BLaER1 (cell line): ENCODE measurements around the gene RALY.

Experiments used
- H3K27ac ChIP-seq: shearing (Covaris generic); formaldehyde crosslinking; 2 replicates; pipeline ENCODE4 v1.8.1; 2022
- H3K27me3 ChIP-seq: shearing (Covaris generic); formaldehyde crosslinking; 2 replicates; pipeline ENCODE4 v1.8.1; 2022
- H3K36me3 ChIP-seq: shearing (Covaris generic); formaldehyde crosslinking; 2 replicates; pipeline ENCODE4 v1.8.1; 2022
- H3K4me1 ChIP-seq: shearing (Covaris generic); formaldehyde crosslinking; 2 replicates; pipeline ENCODE4 v1.8.1; 2022
- H3K4me2 ChIP-seq: shearing (Covaris generic); formaldehyde crosslinking; 2 replicates; pipeline ENCODE4 v1.8.1; 2022
- H3K4me3 ChIP-seq: shearing (Covaris generic); formaldehyde crosslinking; 2 replicates; pipeline ENCODE4 v1.8.1; 2022
- H3K9ac ChIP-seq: shearing (Covaris generic); formaldehyde crosslinking; 2 replicates; pipeline ENCODE4 v1.8.1; 2022
- H3K9me3 ChIP-seq: shearing (Covaris generic); formaldehyde crosslinking; 2 replicates; pipeline ENCODE4 v1.8.1; 2022
- H4K20me1 ChIP-seq: shearing (Covaris generic); formaldehyde crosslinking; 2 replicates; pipeline ENCODE4 v1.8.1; 2022
- Cebpa-rat ChIP-seq: shearing (Covaris generic); IDR thresholded peaks from 2 replicates; pipeline ENCODE4 v1.8.1; 2022

The RALY gene

GRCh38 chr20:33985280-33985679 is 8.4 kb upstream of the RALY start:
- H3K9me3 ChIP-seq: no peaks in the 10 kb centered on the region
- H3K36me3 ChIP-seq: no peaks in the 10 kb centered on the region
- H3K4me2 ChIP-seq: no peak overlapping the region
- no peaks in the 10 kb centered on the region for H3K27me3 ChIP-seq
- no peak overlapping the region for H3K9ac ChIP-seq
- peaks cover 1% of the 10 kb centered on the region for H3K4me1 ChIP-seq
- no peak overlapping the region for H3K4me3 ChIP-seq
- H3K27ac ChIP-seq: no peak overlapping the region
- H4K20me1 ChIP-seq: no peaks in the 10 kb centered on the region
- no peak for TF ChIP-seq Cebpa-rat

- H3K27ac ChIP-seq: no peak overlapping the region
- no peak overlapping the region for H3K4me2 ChIP-seq
- no peak overlapping the region for H3K4me3 ChIP-seq
- TF ChIP-seq Cebpa-rat: no peak
- H3K9me3 ChIP-seq: no peaks in the 10 kb centered on the region
- H3K4me1 ChIP-seq: peaks cover 7% of the 10 kb centered on the region
- H4K20me1 ChIP-seq: no peaks in the 10 kb centered on the region
- no peaks in the 10 kb centered on the region for H3K36me3 ChIP-seq
- no peak overlapping the region for H3K9ac ChIP-seq
- no peaks in the 10 kb centered on the region for H3K27me3 ChIP-seq
Observed at GRCh38 chr20:33985830-33986229, 7.9 kb upstream of the RALY start.

- TF ChIP-seq Cebpa-rat: no peak
- Histone ChIP-seq H3K4me2 (no peak overlapping the region), H3K9ac (no peak overlapping the region), H3K27ac (no peak overlapping the region), H3K4me3 (no peak overlapping the region), H3K27me3 (no peaks in the 10 kb centered on the region), H4K20me1 (no peaks in the 10 kb centered on the region), H3K4me1 (peaks cover 15% of the 10 kb centered on the region), H3K36me3 (no peaks in the 10 kb centered on the region), H3K9me3 (no peaks in the 10 kb centered on the region)
Observed at GRCh38 chr20:33986560-33987216, 7.0 kb upstream of the RALY start.

GRCh38 chr20:33990075-33990474 is 3.6 kb upstream of the RALY start:
- H3K4me2 ChIP-seq: no peak overlapping the region
- H3K27me3 ChIP-seq: no peaks in the 10 kb centered on the region
- no peak overlapping the region for H3K9ac ChIP-seq
- H3K36me3 ChIP-seq: no peaks in the 10 kb centered on the region
- H3K27ac ChIP-seq: no peak overlapping the region
- peaks cover 26% of the 10 kb centered on the region for H3K4me1 ChIP-seq
- TF ChIP-seq Cebpa-rat: no peak
- no peak overlapping the region for H3K4me3 ChIP-seq
- peaks cover 12% of the 10 kb centered on the region for H4K20me1 ChIP-seq
- no peaks in the 10 kb centered on the region for H3K9me3 ChIP-seq

DNA sequence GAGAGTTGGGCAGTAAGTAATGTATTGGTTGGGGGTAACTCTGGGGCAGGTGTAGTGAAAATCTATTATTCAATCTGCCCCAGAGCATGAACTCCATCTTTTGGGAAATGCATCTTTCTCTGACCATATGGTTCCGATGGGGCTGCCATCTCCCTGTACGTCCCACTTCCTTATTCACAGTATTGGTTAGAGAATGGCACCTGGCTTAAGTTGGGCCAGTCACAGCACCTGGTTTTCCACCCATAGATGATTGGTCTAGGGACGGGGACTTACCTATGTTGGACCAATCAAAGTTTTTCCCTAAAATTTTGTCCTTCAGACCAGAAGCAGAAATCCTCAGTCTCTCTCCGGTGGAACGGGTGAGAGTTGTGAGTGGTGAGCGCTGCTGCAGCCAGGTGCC is 2.2 kb upstream of the RALY start:
- H3K9ac ChIP-seq: no peak overlapping the region
- peak overlapping the region; percentile 94 for H3K4me2 ChIP-seq
- no peaks in the 10 kb centered on the region for H3K36me3 ChIP-seq
- H3K9me3 ChIP-seq: no peaks in the 10 kb centered on the region
- peaks cover 27% of the 10 kb centered on the region for H4K20me1 ChIP-seq
- H3K27me3 ChIP-seq: no peaks in the 10 kb centered on the region
- H3K4me3 ChIP-seq: 0 out of 2 replicates have a peak overlapping the region, but pooled peaks have one; percentile 88
- H3K4me1 ChIP-seq: peaks cover 41% of the 10 kb centered on the region
- no peak overlapping the region for H3K27ac ChIP-seq
- TF ChIP-seq Cebpa-rat: no peak

GRCh38 chr20:33992145-33992922 is 1.4 kb upstream of the RALY start:
- H3K4me1 ChIP-seq: peaks cover 49% of the 10 kb centered on the region
- H3K9ac ChIP-seq: peak overlapping the region; percentile 99
- TF ChIP-seq Cebpa-rat: no peak
- no peaks in the 10 kb centered on the region for H3K27me3 ChIP-seq
- H3K4me3 ChIP-seq: peak overlapping the region; percentile 88
- no peaks in the 10 kb centered on the region for H3K9me3 ChIP-seq
- H3K36me3 ChIP-seq: peaks cover 8% of the 10 kb centered on the region
- peaks cover 35% of the 10 kb centered on the region for H4K20me1 ChIP-seq
- H3K4me2 ChIP-seq: peak overlapping the region; percentile 94
- H3K27ac ChIP-seq: peak overlapping the region; percentile 76

GRCh38 chr20:33992923-33993575 is 662 bp upstream of the RALY start:
- TF ChIP-seq Cebpa-rat: no peak
- H3K27ac ChIP-seq: peak overlapping the region; percentile 100
- peak overlapping the region; percentile 88 for H3K4me3 ChIP-seq
- peaks cover 15% of the 10 kb centered on the region for H3K36me3 ChIP-seq
- H3K9me3 ChIP-seq: no peaks in the 10 kb centered on the region
- peak overlapping the region; percentile 99 for H3K9ac ChIP-seq
- peaks cover 54% of the 10 kb centered on the region for H3K4me1 ChIP-seq
- H3K4me2 ChIP-seq: peak overlapping the region; percentile 94
- no peaks in the 10 kb centered on the region for H3K27me3 ChIP-seq
- H4K20me1 ChIP-seq: peaks cover 42% of the 10 kb centered on the region

GRCh38 chr20:33994222-33994913 is 657 bp downstream of the RALY start:
- H4K20me1 ChIP-seq: peaks cover 55% of the 10 kb centered on the region

DNA sequence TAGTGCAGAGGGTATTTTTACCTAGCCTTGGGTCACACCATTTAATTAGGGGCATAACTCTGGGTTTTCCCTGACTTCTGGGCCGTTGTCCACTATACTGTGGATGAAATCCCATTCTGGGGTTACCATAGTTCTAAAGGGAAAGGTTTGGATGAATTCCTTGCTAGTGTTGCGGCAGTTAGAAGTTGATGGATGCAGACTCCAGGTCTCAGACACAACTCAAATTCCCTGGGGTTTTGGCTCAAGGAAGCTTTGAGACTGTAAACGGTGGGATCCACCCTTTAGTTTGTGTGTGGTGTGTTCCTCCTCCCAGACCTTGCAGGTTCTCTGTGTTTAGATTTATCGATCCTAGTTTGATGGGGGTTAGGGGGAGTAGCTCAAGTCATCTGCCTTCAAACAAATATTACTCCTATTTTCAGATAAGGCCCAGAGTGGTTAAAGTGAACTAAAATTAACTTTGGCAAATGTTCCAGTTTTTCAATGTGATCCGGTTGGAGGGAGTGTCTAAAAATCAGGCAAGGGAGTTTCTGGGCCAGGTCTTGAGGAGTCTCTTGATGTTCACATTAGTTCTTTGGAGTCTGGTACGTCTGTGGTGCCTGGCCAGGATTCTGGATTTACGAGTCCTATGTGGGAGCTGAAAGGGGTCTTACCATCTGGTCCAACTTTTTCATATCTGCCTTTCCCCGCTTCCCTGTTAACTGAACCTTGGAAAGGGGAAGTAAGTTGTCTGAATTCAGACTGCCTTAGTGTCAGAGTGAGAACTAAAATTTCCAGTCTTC is 1.5 kb downstream of the RALY start:
- H3K4me1 ChIP-seq: peaks cover 73% of the 10 kb centered on the region
- H4K20me1 ChIP-seq: peaks cover 64% of the 10 kb centered on the region
- peak overlapping the region; percentile 99 for H3K9ac ChIP-seq
- peak overlapping the region; percentile 99 for H3K4me2 ChIP-seq
- H3K9me3 ChIP-seq: no peaks in the 10 kb centered on the region
- H3K27me3 ChIP-seq: no peaks in the 10 kb centered on the region
- TF ChIP-seq Cebpa-rat: no peak
- H3K4me3 ChIP-seq: peak overlapping the region; percentile 88
- peaks cover 20% of the 10 kb centered on the region for H3K36me3 ChIP-seq
- H3K27ac ChIP-seq: peak overlapping the region; percentile 100; the same call in 1 of the 2 replicates

More at GRCh38 chr20:33994222-33994913, 657 bp downstream of the RALY start:
- peak overlapping the region; percentile 99 for H3K4me2 ChIP-seq
- peaks cover 20% of the 10 kb centered on the region for H3K36me3 ChIP-seq
- H3K9me3 ChIP-seq: no peaks in the 10 kb centered on the region
- H3K9ac ChIP-seq: peak overlapping the region; percentile 99
- TF ChIP-seq Cebpa-rat: no peak
- peak overlapping the region; percentile 88 for H3K4me3 ChIP-seq
- H3K27ac ChIP-seq: peak overlapping the region; percentile 100
- H3K4me1 ChIP-seq: peaks cover 66% of the 10 kb centered on the region
- H3K27me3 ChIP-seq: no peaks in the 10 kb centered on the region
